Activated CD4-positive, alpha-beta memory T cell treated with anti-CD3 and anti-CD28 coated beads, Interleukin-2, amount 10 ng/mL, durations not matched to agents 7 days and 5 days (primary cell): Measurements from ENCODE around the gene PAIP2. TPM values are rescaled to one million over a fixed set of nuclear protein-coding genes. Genes with fewer than 3 reads are reported as not detected.

Experiments used
- CTCF ChIA-PET: fragments of 350-600 bp; sonication (Branson Sonifier 250); formaldehyde crosslinking; loops from one replicate; lab custom pipeline; 2021; ENCODE audit warnings: antibody characterized with exemption, inconsistent platforms; lab: Charles Lee
- POLR2A ChIA-PET: fragments of 350-600 bp; sonication (Branson Sonifier 250); formaldehyde crosslinking; loops from one replicate; lab custom pipeline; 2021; ENCODE audit warnings: antibody characterized with exemption; lab: Charles Lee
- DNase-seq: peaks from one replicate; pipeline ENCODE4 v3.0.0-alpha.2; 2020
- H3K27ac Mint-ChIP-seq: one replicate; pipeline ENCODE4 v1.8.0; 2021; ENCODE audit warnings: mild to moderate bottlenecking, mixed read lengths
- H3K27me3 Mint-ChIP-seq: one replicate; pipeline ENCODE4 v1.8.0; 2021; ENCODE audit warnings: mixed read lengths
- H3K36me3 Mint-ChIP-seq: one replicate; pipeline ENCODE4 v1.8.0; 2021; ENCODE audit warnings: low read depth, mixed read lengths
- H3K4me1 Mint-ChIP-seq: one replicate; pipeline ENCODE4 v1.8.0; 2021; ENCODE audit warnings: mixed read lengths
- H3K4me3 Mint-ChIP-seq: one replicate; pipeline ENCODE4 v1.8.0; 2021; ENCODE audit warnings: mild to moderate bottlenecking, mixed read lengths
- H3K9me3 Mint-ChIP-seq: one replicate; pipeline ENCODE4 v1.8.0; 2021; ENCODE audit warnings: mixed read lengths
- total RNA-seq, 2 experiments: library from RNA; stranded (reverse); gene quantifications; one replicate each; pipeline ENCODE4 v1.2.3, GENCODE V29; 2021

Gene PAIP2
- total RNA-seq, 2 experiments from 2014 or later, result 127 to 130 TPM

GRCh38 chr5:139410121-139410992, 68.7 kb downstream of the PAIP2 start:
- Mint-ChIP-seq H3K4me1 (peaks cover 43% of the 10 kb centered on the region), H3K27ac (no peak overlapping the region), H3K9me3 (no peaks in the 10 kb centered on the region), H3K36me3 (peaks cover 21% of the 10 kb centered on the region), H3K4me3 (no peak overlapping the region), H3K27me3 (no peaks in the 10 kb centered on the region)
- ChIA-PET POLR2A (interaction anchor here (1.1 to 2.2 kb wide), 4 partner anchors 27 to 116 kb away, joined by 3 to 6 read pairs (median 4); partner anchors contain the start of gene PAIP2), CTCF (interaction anchor here (1.1 to 1.5 kb wide), 4 partner anchors 11 to 103 kb away, joined by 3 to 8 read pairs (median 4); no protein-coding TSS in a partner anchor)
- no peak for DNase-seq

GRCh38 chr5:139410993-139411828, 69.6 kb downstream of the PAIP2 start:
- no peaks in the 10 kb centered on the region for H3K9me3 Mint-ChIP-seq
- CTCF ChIA-PET, result interaction anchor here (0.7 to 1.5 kb wide), 6 partner anchors 8 to 106 kb away, joined by 3 to 8 read pairs (median 4); partner anchors contain the start of gene SPATA24
- H3K36me3 Mint-ChIP-seq, result peaks cover 25% of the 10 kb centered on the region
- no peak overlapping the region for H3K27ac Mint-ChIP-seq
- DNase-seq, result no peak
- peaks cover 52% of the 10 kb centered on the region for H3K4me1 Mint-ChIP-seq
- POLR2A ChIA-PET, result interaction anchor here (1.0 to 2.2 kb wide), 4 partner anchors 8 to 117 kb away, joined by 3 to 6 read pairs (median 4); no protein-coding TSS in a partner anchor
- H3K27me3 Mint-ChIP-seq, result no peaks in the 10 kb centered on the region
- no peak overlapping the region for H3K4me3 Mint-ChIP-seq

GRCh38 chr5:139413153-139413552, 71.5 kb downstream of the PAIP2 start:
- H3K27me3 Mint-ChIP-seq, result no peaks in the 10 kb centered on the region
- no peak overlapping the region for H3K4me3 Mint-ChIP-seq
- peak overlapping the region; percentile 93 for H3K27ac Mint-ChIP-seq
- POLR2A ChIA-PET, result interaction anchor here (1.3 to 11.1 kb wide), 7 partner anchors 9 to 68 kb away, joined by 3 to 137 read pairs (median 10); partner anchors contain the start of genes DNAJC18, MZB1, SPATA24 and STING1
- H3K4me1 Mint-ChIP-seq, result peaks cover 59% of the 10 kb centered on the region
- DNase-seq, result no peak
- peaks cover 23% of the 10 kb centered on the region for H3K36me3 Mint-ChIP-seq
- CTCF ChIA-PET, result interaction anchor here (0.8 kb wide), 1 partner anchor 11 kb away, joined by 3 read pairs; no protein-coding TSS in a partner anchor
- H3K9me3 Mint-ChIP-seq, result no peaks in the 10 kb centered on the region

- POLR2A ChIA-PET, result interaction anchor here (0.9 to 11.1 kb wide), 18 partner anchors 9 to 839 kb away, joined by 3 to 137 read pairs (median 5); partner anchors contain the start of genes DNAJC18, HSPA9, MATR3 and MZB1
- Mint-ChIP-seq H3K9me3 (no peaks in the 10 kb centered on the region), H3K27me3 (no peaks in the 10 kb centered on the region), H3K4me1 (peaks cover 67% of the 10 kb centered on the region), H3K36me3 (peaks cover 30% of the 10 kb centered on the region), H3K27ac (peak overlapping the region; percentile 93), H3K4me3 (peak overlapping the region; percentile 43)
- no peak for DNase-seq
- CTCF ChIA-PET, result interaction anchor here (0.6 to 3.2 kb wide), 11 partner anchors 7 to 362 kb away, joined by 3 to 20 read pairs (median 4); partner anchors contain the start of gene SPATA24
Measured at GRCh38 chr5:139413963-139414362, 72.3 kb downstream of the PAIP2 start.

- no peak for DNase-seq
- CTCF ChIA-PET, result interaction anchor here (0.9 to 3.2 kb wide), 12 partner anchors 8 to 361 kb away, joined by 3 to 20 read pairs (median 5); partner anchors contain the start of gene SPATA24
- H3K27me3 Mint-ChIP-seq, result no peaks in the 10 kb centered on the region
Measured at GRCh38 chr5:139414581-139415130, 73.0 kb downstream of the PAIP2 start.

GRCh38 chr5:139415221-139415861, 73.7 kb downstream of the PAIP2 start:
- peak; percentile 59 for DNase-seq
- H3K36me3 Mint-ChIP-seq, result peaks cover 32% of the 10 kb centered on the region
- POLR2A ChIA-PET, result interaction anchor here (0.8 to 11.1 kb wide), 24 partner anchors 11 to 872 kb away, joined by 3 to 137 read pairs (median 5); partner anchors contain the start of genes ETF1, HSPA9, MATR3 and MZB1
- H3K27me3 Mint-ChIP-seq, result no peaks in the 10 kb centered on the region
- peaks cover 77% of the 10 kb centered on the region for H3K4me1 Mint-ChIP-seq
- H3K27ac Mint-ChIP-seq, result peak overlapping the region; percentile 93
- peak overlapping the region; percentile 33 for H3K4me3 Mint-ChIP-seq
- CTCF ChIA-PET, result interaction anchor here (0.6 to 3.2 kb wide), 17 partner anchors 9 to 849 kb away, joined by 3 to 20 read pairs (median 4); partner anchors contain the start of gene SPATA24
- H3K9me3 Mint-ChIP-seq, result no peaks in the 10 kb centered on the region

More at GRCh38 chr5:139414581-139415130, 73.0 kb downstream of the PAIP2 start:
- Mint-ChIP-seq H3K4me1 (peaks cover 71% of the 10 kb centered on the region), H3K36me3 (peaks cover 32% of the 10 kb centered on the region), H3K4me3 (peak overlapping the region; percentile 31), H3K9me3 (no peaks in the 10 kb centered on the region), H3K27ac (peak overlapping the region; percentile 93)
- POLR2A ChIA-PET, result interaction anchor here (0.8 to 11.1 kb wide), 24 partner anchors 9 to 871 kb away, joined by 3 to 137 read pairs (median 5); partner anchors contain the start of genes DNAJC18, ETF1, HSPA9 and MATR3

- Mint-ChIP-seq H3K9me3 (no peaks in the 10 kb centered on the region), H3K27ac (peak overlapping the region; percentile 93), H3K4me3 (peak overlapping the region; percentile 33), H3K4me1 (peaks cover 81% of the 10 kb centered on the region), H3K27me3 (no peaks in the 10 kb centered on the region), H3K36me3 (peaks cover 32% of the 10 kb centered on the region)
- DNase-seq, result no peak
- CTCF ChIA-PET, result interaction anchor here (0.6 to 3.2 kb wide), 16 partner anchors 10 to 849 kb away, joined by 3 to 20 read pairs (median 4); partner anchors contain the start of gene SPATA24
- POLR2A ChIA-PET, result interaction anchor here (0.8 to 11.1 kb wide), 22 partner anchors 12 to 236 kb away, joined by 3 to 137 read pairs (median 5); partner anchors contain the start of genes DNAJC18, MATR3, MZB1 and PAIP2
Measured at GRCh38 chr5:139415869-139416268, 74.2 kb downstream of the PAIP2 start.

- Mint-ChIP-seq H3K9me3 (no peaks in the 10 kb centered on the region), H3K4me1 (peaks cover 81% of the 10 kb centered on the region), H3K4me3 (no peak overlapping the region), H3K27me3 (no peaks in the 10 kb centered on the region), H3K27ac (peak overlapping the region; percentile 93), H3K36me3 (peaks cover 31% of the 10 kb centered on the region)
- DNase-seq, result no peak
- ChIA-PET CTCF (interaction anchor here (0.6 to 3.2 kb wide), 8 partner anchors 75 to 220 kb away, joined by 3 to 20 read pairs (median 4); partner anchors contain the start of gene PAIP2), POLR2A (interaction anchor here (0.7 to 11.1 kb wide), 12 partner anchors 13 to 146 kb away, joined by 3 to 137 read pairs (median 9); partner anchors contain the start of genes DNAJC18, MATR3, MZB1 and SLC23A1)
Measured at GRCh38 chr5:139416651-139417050, 75.0 kb downstream of the PAIP2 start.

- no peak for DNase-seq
- ChIA-PET POLR2A (interaction anchor here (0.7 to 11.1 kb wide), 12 partner anchors 13 to 145 kb away, joined by 3 to 137 read pairs (median 16); partner anchors contain the start of genes DNAJC18, MZB1, SLC23A1 and SPATA24), CTCF (interaction anchor here (0.6 to 9.4 kb wide), 5 partner anchors 41 to 158 kb away, joined by 3 to 329 read pairs (median 5); partner anchors contain the start of gene PAIP2)
- Mint-ChIP-seq H3K27ac (peak overlapping the region; percentile 93), H3K9me3 (no peaks in the 10 kb centered on the region), H3K27me3 (no peaks in the 10 kb centered on the region), H3K4me1 (peaks cover 83% of the 10 kb centered on the region), H3K36me3 (peaks cover 31% of the 10 kb centered on the region), H3K4me3 (no peak overlapping the region)
Measured at GRCh38 chr5:139417214-139417613, 75.6 kb downstream of the PAIP2 start.

GRCh38 chr5:139418793-139419192, 77.1 kb downstream of the PAIP2 start:
- POLR2A ChIA-PET, result interaction anchor here (1.1 to 11.1 kb wide), 8 partner anchors 15 to 143 kb away, joined by 3 to 137 read pairs (median 9); partner anchors contain the start of genes MZB1, SMIM33, SPATA24 and STING1
- Mint-ChIP-seq H3K27ac (no peak overlapping the region), H3K4me3 (no peak overlapping the region), H3K4me1 (peaks cover 76% of the 10 kb centered on the region), H3K27me3 (no peaks in the 10 kb centered on the region), H3K36me3 (peaks cover 29% of the 10 kb centered on the region), H3K9me3 (no peaks in the 10 kb centered on the region)
- CTCF ChIA-PET, result interaction anchor here (0.6 to 9.4 kb wide), 9 partner anchors 9 to 826 kb away, joined by 3 to 329 read pairs (median 4); partner anchors contain the start of genes DNAJC18 and STING1
- no peak for DNase-seq
